Heart left ventricle (tissue), 16 donors: ENCODE results near the gene CHAMP1. TPM values are rescaled to one million over a fixed set of nuclear protein-coding genes. Genes with fewer than 3 reads are reported as not detected.

Experiments used
- ATAC-seq, 4 donors: fragments of 200-7000 bp; cut with Tn5 transposase; one replicate each; pipeline ENCODE4 v1.9.1; 2020 to 2022; ENCODE audit warnings: moderate library complexity in 4 of 4, mild to moderate bottlenecking in 3 of 4, moderate number of reproducible peaks in 1 of 4
- DNase-seq, 5 donors: peaks; one replicate each; pipeline ENCODE4 v3.0.0-alpha.2; 2020
- H3K27ac ChIP-seq, 12 donors: fragments of 200-600 bp; sonication (generic) in 4 of 12; one replicate each; pipeline versions ENCODE4 v1.5.0 to v1.8.0; 2016 to 2022; ENCODE audit warnings: mild to moderate bottlenecking in 2 of 12
- H3K27me3 ChIP-seq, 9 donors: fragments of 200-600 bp; sonication (generic) in 2 of 9; one replicate each; pipeline versions ENCODE4 v1.5.1 to v1.8.0; 2016 to 2022; ENCODE audit warnings: mild to moderate bottlenecking in 3 of 9
- H3K36me3 ChIP-seq, 9 donors: fragments of 200-600 bp; sonication (generic) in 2 of 9; one replicate each; pipeline versions ENCODE4 v1.5.0 to v1.8.0; 2018 to 2022; ENCODE audit warnings: mild to moderate bottlenecking in 2 of 9
- H3K4me1 ChIP-seq, 12 donors: fragments of 200-600 bp; sonication (generic) in 4 of 12; one replicate each; pipeline versions ENCODE4 v1.5.0 to v1.8.0; 2016 to 2022; ENCODE audit warnings: mild to moderate bottlenecking in 3 of 12
- H3K4me3 ChIP-seq, 12 donors: fragments of 200-600 bp; sonication (generic) in 4 of 12; one replicate each; pipeline versions ENCODE4 v1.5.0 to v1.8.0; 2017 to 2022; ENCODE audit warnings: mild to moderate bottlenecking in 9 of 12, moderate library complexity in 4 of 12
- H3K9me3 ChIP-seq, 12 donors: fragments of 200-600 bp; sonication (generic) in 4 of 12; one replicate each; pipeline versions ENCODE4 v1.5.0 to v1.8.0; 2016 to 2022; ENCODE audit warnings: mild to moderate bottlenecking in 1 of 12
- POLR2A ChIP-seq, 2 donors: fragments of 450-650 bp; IDR thresholded peaks; one replicate each; pipeline ENCODE4 v1.6.1; 2017; ENCODE audit warnings: antibody characterized with exemption in 2 of 2, mild to moderate bottlenecking in 2 of 2, moderate library complexity in 2 of 2
- WGBS, 4 donors: extraction: QIAGEN DNeasy Blood & Tissue Kit in 2 of 4; methylation state at CpG; one replicate each; pipeline versions ENCODE4 v1.1.5 to v1.1.7; 2013 to 2018; 5-methylcytosine and 5-hydroxymethylcytosine counted together
- intact Hi-C, 10 donors: fragments of 100-400 bp; cut with DNase I; formaldehyde crosslinking; loops; one replicate each; pipeline versions ENCODE4 v1.11.1 to v1.14.2; 2022
- polyA plus RNA-seq, 2 donors: library from polyadenylated mRNA; stranded (reverse); fragments of 200-250 nt; gene quantifications; one replicate each; pipeline ENCODE4 v1.2.3, GENCODE V29; 2013
- total RNA-seq, 9 donors: library from RNA; depleted of rRNA in 2 of 9; stranded (reverse); fragments of >200 nt in 2 of 9; fragmentation: NEBNext Ultra II Directional in 3 of 9; extraction: Animal tissue kit (Norgen Biotek cat#: 25700) in 3 of 9; gene quantifications; one replicate each; pipeline versions ENCODE4 v1.1.0 to v1.2.4, GENCODE V29; 2016 to 2023
- TF ChIP-seq, protein P1 (sequence below), 12 donors: fragments of 200-600 bp; sonication (generic) in 4 of 12; IDR thresholded peaks; one replicate each; pipeline versions ENCODE4 v1.5.0 to v1.8.0; 2018 to 2022; ENCODE audit warnings: antibody characterized with exemption in 12 of 12, mild to moderate bottlenecking in 5 of 12
- donor health status: ischemic (EF 13 %, LVEDD 7.1; RV severe dilation, severe dysfunction).
- donor health status: healthy with polysubstance abuse.
- donor health status: DM: no; HTN: yes; CAD: no.
- donor health status: DM: no; HTN: no; CAD: no.
- donor health status: ischemic (EF 25% LVEDD 6.9; RV normal size, moderate dysfunction).
- donor health status: ischemic (EF 25% LVEDD 5.7; RV mildly dilated, moderate dysfunction).
- donor health status: healthy.
- donor health status: DM: yes; HTN: yes; CAD: no.
- donor health status: ischemic (EF 35%, LVEDD 5.7; RV mildly dilated, moderate dysfunction).
- donor health status: nonischemic (EF 11% LVEDD 7.7; RV severe dilation, severe dysfunction).
- donor health status: DM: yes; HTN: yes; CAD: no.
- donor health status: PGD.
- donor health status: ischemic (EF 29% LVEDD 5.4; RV normal size, mild dysfunction).
- donor health status: nonischemic (EF 23%, LVEDD 6.1; RV moderate dilation, normal function).

CHAMP1 gene
- total and polyA plus RNA-seq, 11 donors: 3.2 to 17.5 (median 9.1) TPM

DNA sequence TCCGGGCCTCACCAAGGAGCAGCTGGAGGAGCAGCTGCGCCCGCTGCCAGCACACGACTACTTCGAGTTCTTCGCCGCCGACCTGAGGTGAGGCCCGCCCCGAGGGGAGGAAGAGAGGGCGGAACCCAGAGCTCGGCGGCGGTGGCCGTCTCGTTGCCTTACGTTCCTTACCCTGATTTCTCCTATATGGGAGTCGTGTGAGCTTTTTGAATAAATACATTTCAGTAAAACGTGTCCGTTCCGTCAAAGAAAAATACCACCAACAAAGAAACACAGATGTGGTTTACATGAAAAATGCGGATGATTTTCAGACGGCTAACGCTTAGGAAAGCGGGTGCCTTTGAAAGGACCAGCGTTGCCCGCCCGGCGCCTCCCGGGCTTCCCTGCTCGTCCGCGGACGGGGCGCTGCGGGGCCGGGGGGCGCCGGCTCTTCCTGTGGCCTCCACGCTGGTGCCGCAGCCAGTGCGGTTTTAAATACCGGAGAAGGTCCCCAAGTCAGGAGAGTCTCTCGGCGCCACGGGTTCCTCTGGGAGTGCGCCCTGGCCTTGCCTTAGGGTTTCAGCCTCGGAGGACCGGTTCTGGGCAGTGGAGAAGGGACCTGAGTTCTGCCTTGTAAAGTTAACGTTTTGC is 32.1 kb upstream of the CHAMP1 start:
- Histone ChIP-seq H3K27ac (peak overlapping the region; percentile 90 to 99 (median 98)), H3K9me3 (no peaks in the 10 kb centered on the region), H3K4me1 (peaks cover 0 to 25% (median 14%) of the 10 kb centered on the region in 12 donors), H3K4me3 (peak overlapping the region; percentile 57 to 93 (median 78)), H3K36me3 (peaks cover 0 to 48% (median 24%) of the 10 kb centered on the region in 9 donors), H3K27me3 (no peaks in the 10 kb centered on the region)
- DNase-seq (peak; percentile 26 to 78 (median 34)), ATAC-seq (peak; percentile 56 to 74 (median 70))
- TF ChIP-seq POLR2A (IDR thresholded peaks at IDR 0.05): peak in 1 of 2 donors; percentile 27
- TF ChIP-seq, protein P1, sequence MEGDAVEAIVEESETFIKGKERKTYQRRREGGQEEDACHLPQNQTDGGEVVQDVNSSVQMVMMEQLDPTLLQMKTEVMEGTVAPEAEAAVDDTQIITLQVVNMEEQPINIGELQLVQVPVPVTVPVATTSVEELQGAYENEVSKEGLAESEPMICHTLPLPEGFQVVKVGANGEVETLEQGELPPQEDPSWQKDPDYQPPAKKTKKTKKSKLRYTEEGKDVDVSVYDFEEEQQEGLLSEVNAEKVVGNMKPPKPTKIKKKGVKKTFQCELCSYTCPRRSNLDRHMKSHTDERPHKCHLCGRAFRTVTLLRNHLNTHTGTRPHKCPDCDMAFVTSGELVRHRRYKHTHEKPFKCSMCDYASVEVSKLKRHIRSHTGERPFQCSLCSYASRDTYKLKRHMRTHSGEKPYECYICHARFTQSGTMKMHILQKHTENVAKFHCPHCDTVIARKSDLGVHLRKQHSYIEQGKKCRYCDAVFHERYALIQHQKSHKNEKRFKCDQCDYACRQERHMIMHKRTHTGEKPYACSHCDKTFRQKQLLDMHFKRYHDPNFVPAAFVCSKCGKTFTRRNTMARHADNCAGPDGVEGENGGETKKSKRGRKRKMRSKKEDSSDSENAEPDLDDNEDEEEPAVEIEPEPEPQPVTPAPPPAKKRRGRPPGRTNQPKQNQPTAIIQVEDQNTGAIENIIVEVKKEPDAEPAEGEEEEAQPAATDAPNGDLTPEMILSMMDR (IDR thresholded peaks at IDR 0.05): no peak
- 0% methylated on average over 48 to 50 of the region's 50 CpGs for WGBS, 4 donors
- intact Hi-C loops: no loop called here

DNA sequence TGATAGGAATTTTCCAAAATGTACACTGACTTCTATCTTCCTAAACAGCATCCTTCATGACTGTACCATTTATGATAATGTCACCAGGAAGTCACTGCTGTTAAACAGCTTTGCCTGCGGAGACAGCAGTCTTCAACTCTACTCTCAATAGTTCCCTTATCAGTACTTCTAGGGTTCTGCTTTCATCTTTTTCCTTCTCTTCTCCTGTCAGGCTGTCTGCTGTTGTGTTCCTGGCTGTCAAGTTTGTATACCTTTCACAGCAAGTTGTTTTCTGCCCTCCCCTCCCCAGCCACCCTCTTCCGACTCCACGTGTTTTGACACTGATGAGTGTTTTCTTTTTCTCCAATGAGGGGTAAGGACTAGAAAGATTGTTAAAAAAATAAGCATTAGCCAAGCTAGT is 30.7 kb upstream of the CHAMP1 start:
- 77 to 84% (median 83%) methylated on average over 3 of the region's 3 CpGs for WGBS, 4 donors
- DNase-seq (no peak), ATAC-seq (no peak)
- Histone ChIP-seq H3K27me3 (no peaks in the 10 kb centered on the region), H3K9me3 (no peaks in the 10 kb centered on the region), H3K36me3 (peaks cover 0 to 48% (median 30%) of the 10 kb centered on the region in 9 donors), H3K4me1 (peaks cover 0 to 25% (median 14%) of the 10 kb centered on the region in 12 donors), H3K4me3 (no peak overlapping the region), H3K27ac (no peak overlapping the region)
- TF ChIP-seq, protein P1 (IDR thresholded peaks at IDR 0.05): no peak
- TF ChIP-seq POLR2A (IDR thresholded peaks at IDR 0.05): no peak
- intact Hi-C loops: no loop called here

DNA sequence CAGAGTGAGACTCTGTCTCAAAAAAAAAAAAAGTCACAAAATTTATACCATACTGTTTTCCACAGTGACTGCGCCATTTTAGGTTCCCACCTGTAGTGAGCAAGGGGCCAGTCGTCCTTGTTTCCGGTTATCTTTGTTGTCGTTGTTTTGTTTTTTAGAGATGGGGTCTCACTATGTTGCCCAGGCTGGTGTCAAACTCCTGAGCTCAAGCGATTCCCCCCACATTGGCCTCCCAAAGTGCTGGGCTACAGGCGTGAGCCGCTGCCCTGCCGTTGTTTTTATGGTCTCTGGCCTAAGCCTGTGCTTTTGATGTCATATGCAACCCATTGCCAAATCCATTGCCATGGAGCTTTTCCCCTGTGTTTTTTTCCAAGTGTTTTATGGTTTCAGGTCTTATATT is 29.6 kb upstream of the CHAMP1 start:
- 95 to 98% (median 97%) methylated on average over 8 of the region's 8 CpGs for WGBS, 4 donors

DNA sequence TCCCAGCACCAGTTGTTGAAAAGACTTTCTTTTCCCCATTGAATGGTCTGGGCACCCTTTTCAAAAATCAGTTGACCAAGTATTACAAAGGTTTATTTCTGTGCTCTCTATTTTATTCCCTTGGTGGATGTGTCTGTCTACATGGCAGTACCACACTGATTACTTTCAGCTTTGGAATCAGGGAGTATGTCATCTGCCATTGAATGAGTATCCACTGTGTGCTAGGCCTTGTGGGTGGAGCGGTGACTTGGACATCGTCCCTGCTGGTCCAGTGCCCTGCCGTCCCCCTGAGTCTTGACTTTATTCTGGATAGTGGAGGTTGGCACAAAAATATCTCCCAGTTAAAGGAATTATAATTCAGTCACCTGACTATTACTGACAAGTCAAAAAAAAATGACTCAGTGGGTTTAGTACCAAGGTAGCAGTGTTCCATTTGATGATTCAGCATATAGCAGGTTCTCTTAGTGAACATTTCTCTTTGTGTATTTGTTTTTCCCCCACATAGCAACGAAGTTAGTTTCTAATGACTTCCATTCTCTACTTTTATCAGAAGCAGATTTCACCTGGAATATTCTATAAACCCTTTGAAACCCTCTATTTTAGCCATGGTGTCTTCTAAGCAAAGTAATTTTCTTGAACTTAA is 29.0 kb upstream of the CHAMP1 start:
- Histone ChIP-seq H3K27me3 (no peaks in the 10 kb centered on the region), H3K9me3 (no peaks in the 10 kb centered on the region), H3K4me1 (peaks cover 0 to 20% (median 14%) of the 10 kb centered on the region in 12 donors), H3K4me3 (no peak overlapping the region), H3K27ac (no peak overlapping the region), H3K36me3 (peaks cover 0 to 60% (median 35%) of the 10 kb centered on the region in 9 donors)
- TF ChIP-seq, protein P1 (IDR thresholded peaks at IDR 0.05): no peak
- no peak for TF ChIP-seq POLR2A (IDR thresholded peaks at IDR 0.05)
- WGBS, 4 donors: 76 to 85% (median 82%) methylated on average over 4 of the region's 4 CpGs
- intact Hi-C loops: no loop called here
- ATAC-seq (no peak), DNase-seq (no peak)

More for the DNA sequence above, 29.6 kb upstream of the CHAMP1 start:
- Histone ChIP-seq H3K4me3 (no peak overlapping the region), H3K4me1 (peaks cover 0 to 25% (median 14%) of the 10 kb centered on the region in 12 donors), H3K36me3 (peaks cover 0 to 55% (median 34%) of the 10 kb centered on the region in 9 donors), H3K27ac (no peak overlapping the region), H3K9me3 (no peaks in the 10 kb centered on the region), H3K27me3 (no peaks in the 10 kb centered on the region)
- DNase-seq (no peak), ATAC-seq (no peak)
- TF ChIP-seq, protein P1 (IDR thresholded peaks at IDR 0.05): no peak
- TF ChIP-seq POLR2A (IDR thresholded peaks at IDR 0.05): no peak
- intact Hi-C loops: no loop called here
